BE2C (cell line): Measurements from ENCODE around the gene DEFB131B. TPM values are rescaled to one million over a fixed set of nuclear protein-coding genes. Genes with fewer than 3 reads are reported as not detected.
A peak's percentile ranks its signal among the peaks of the same experiment; 100 is the strongest.
"Not testable (repeated sequence)": the region's sequence is repeated elsewhere in the genome, so short reads cannot be mapped to it uniquely, and the experiment has no call there.

Source experiments
- DNase-seq: peaks from one replicate; pipeline ENCODE4 v3.0.0-alpha.2; 2020
- H3K27me3 ChIP-seq: fragments of 250-450 bp; sonication (Bioruptor Pico); 2 replicates; pipeline ENCODE4 v1.5.1; 2020; ENCODE audit warnings: mild to moderate bottlenecking
- H3K36me3 ChIP-seq: fragments of 250-450 bp; sonication (Bioruptor Pico); 2 replicates; pipeline ENCODE4 v1.5.1; 2020; ENCODE audit warnings: mild to moderate bottlenecking
- H3K4me1 ChIP-seq: fragments of 250-450 bp; sonication (Bioruptor Pico); 2 replicates; pipeline ENCODE4 v1.5.1; 2020
- H3K4me3 ChIP-seq: 2 replicates; pipeline ENCODE4 v1.5.1; 2011; ENCODE audit warnings: low read depth, low read length
- H3K9me3 ChIP-seq: fragments of 250-450 bp; sonication (Bioruptor Pico); 2 replicates; pipeline ENCODE4 v1.5.1; 2020
- CTCF ChIP-seq: IDR thresholded peaks from 2 replicates; pipeline ENCODE4 v1.5.1; 2012; ENCODE audit warnings: mild to moderate bottlenecking, low read depth, low read length
- polyA plus RNA-seq: library from polyadenylated mRNA; unstranded; fragments of >200 nt; gene quantifications from one replicate; pipeline ENCODE4 v1.2.1, GENCODE V29; 2012; ENCODE audit warnings: low read depth, missing spikeins; ENCODE audit not compliant: insufficient read length, insufficient read depth

Gene DEFB131B
- polyA plus RNA-seq: not detected

- not testable (repeated sequence) for H3K27me3 ChIP-seq, H3K4me1 ChIP-seq, H3K9me3 ChIP-seq, H3K36me3 ChIP-seq, DNase-seq, H3K4me3 ChIP-seq
These were observed at the start of gene DEFB131B for GRCh38 chr11:71878059-71878458. Gene DEFB131B (plus strand): TSS chr11:71878453. CDS start chr11:71878453, 0 bp downstream.

- not testable (repeated sequence) for H3K4me1 ChIP-seq, H3K36me3 ChIP-seq, H3K9me3 ChIP-seq, H3K4me3 ChIP-seq, H3K27me3 ChIP-seq, DNase-seq
These were observed 49.0 kb upstream of the DEFB131B start for GRCh38 chr11:71829247-71829646.

- not testable (repeated sequence) for H3K4me3 ChIP-seq, DNase-seq, H3K4me1 ChIP-seq, H3K27me3 ChIP-seq, H3K9me3 ChIP-seq, H3K36me3 ChIP-seq
These were observed 48.6 kb upstream of the DEFB131B start for GRCh38 chr11:71829686-71830085.

GRCh38 chr11:71832811-71833210, 45.4 kb upstream of the DEFB131B start, which contains the start of gene DEFB108B:
Gene DEFB108B (plus strand): TSS chr11:71833200. CDS start chr11:71833200, 0 bp downstream.
- not testable (repeated sequence) for H3K27me3 ChIP-seq, H3K9me3 ChIP-seq, DNase-seq, H3K36me3 ChIP-seq, H3K4me1 ChIP-seq, H3K4me3 ChIP-seq

- not testable (repeated sequence) for H3K9me3 ChIP-seq, H3K4me1 ChIP-seq, H3K4me3 ChIP-seq, H3K27me3 ChIP-seq, H3K36me3 ChIP-seq, DNase-seq
These were observed 35.5 kb upstream of the DEFB131B start for GRCh38 chr11:71842720-71843119.

- not testable (repeated sequence) for H3K36me3 ChIP-seq, H3K4me3 ChIP-seq, DNase-seq
These were observed 34.9 kb upstream of the DEFB131B start for GRCh38 chr11:71843355-71843754.

GRCh38 chr11:71843858-71844257, 34.4 kb upstream of the DEFB131B start:
- Histone ChIP-seq H3K4me3 (no peak overlapping the region), H3K27me3 (no peaks in the 10 kb centered on the region), H3K9me3 (no peaks in the 10 kb centered on the region), H3K36me3 (no peaks in the 10 kb centered on the region), H3K4me1 (no peaks in the 10 kb centered on the region)
- no peak for TF ChIP-seq CTCF
- DNase-seq: no peak

More at GRCh38 chr11:71843355-71843754, 34.9 kb upstream of the DEFB131B start:
- H3K9me3 ChIP-seq, H3K27me3 ChIP-seq, H3K4me1 ChIP-seq: not testable (repeated sequence)

- H3K4me3 ChIP-seq, H3K27me3 ChIP-seq, H3K4me1 ChIP-seq, DNase-seq, H3K9me3 ChIP-seq, H3K36me3 ChIP-seq: not testable (repeated sequence)
These were observed 24.4 kb upstream of the DEFB131B start for GRCh38 chr11:71853895-71854294.

- H3K4me1 ChIP-seq, H3K4me3 ChIP-seq, DNase-seq, H3K9me3 ChIP-seq, H3K36me3 ChIP-seq, H3K27me3 ChIP-seq: not testable (repeated sequence)
These were observed 22.4 kb upstream of the DEFB131B start for GRCh38 chr11:71855880-71856279.

GRCh38 chr11:71860835-71861234, 17.4 kb upstream of the DEFB131B start:
- not testable (repeated sequence) for DNase-seq, H3K4me1 ChIP-seq, H3K4me3 ChIP-seq, H3K36me3 ChIP-seq, H3K27me3 ChIP-seq, H3K9me3 ChIP-seq

- peak; percentile 74 for TF ChIP-seq CTCF
- peak; percentile 64 for DNase-seq
- not testable (repeated sequence) for H3K27me3 ChIP-seq, H3K4me1 ChIP-seq, H3K36me3 ChIP-seq, H3K4me3 ChIP-seq, H3K9me3 ChIP-seq
These were observed 14.2 kb upstream of the DEFB131B start for GRCh38 chr11:71863978-71864627.
